ENCODE results near the gene SERPINB1.
"Not testable (repeated sequence)": the region's sequence is repeated elsewhere in the genome, so short reads cannot be mapped to it uniquely, and the experiment has no call there.

SERPINB1 gene

DNA sequence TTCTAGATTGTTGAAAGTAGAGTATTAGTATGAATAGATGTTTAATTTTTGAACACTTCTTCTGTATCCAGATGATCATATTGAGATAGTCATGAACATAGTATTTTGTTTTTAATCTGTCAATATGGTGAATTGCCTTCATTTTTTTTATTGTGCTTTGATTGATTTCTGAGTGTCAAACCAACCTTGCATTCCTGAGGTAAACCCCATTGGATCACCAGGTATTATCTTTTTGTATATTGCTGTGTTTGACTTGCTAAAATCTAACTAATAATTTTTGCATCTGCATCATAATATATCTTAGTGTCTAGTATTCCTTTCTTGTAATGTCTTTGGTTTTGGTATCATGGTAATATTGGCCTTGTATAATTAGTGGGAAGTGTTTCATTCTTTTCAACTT, 25.5 kb downstream of the SERPINB1 start:
- DNase-seq (ENCODE audit: low read depth): no peak

- no peak for DNase-seq (ENCODE audit: low read depth)
These were observed 29.0 kb downstream of the SERPINB1 start for GRCh38 chr6:2812695-2813094.

DNA sequence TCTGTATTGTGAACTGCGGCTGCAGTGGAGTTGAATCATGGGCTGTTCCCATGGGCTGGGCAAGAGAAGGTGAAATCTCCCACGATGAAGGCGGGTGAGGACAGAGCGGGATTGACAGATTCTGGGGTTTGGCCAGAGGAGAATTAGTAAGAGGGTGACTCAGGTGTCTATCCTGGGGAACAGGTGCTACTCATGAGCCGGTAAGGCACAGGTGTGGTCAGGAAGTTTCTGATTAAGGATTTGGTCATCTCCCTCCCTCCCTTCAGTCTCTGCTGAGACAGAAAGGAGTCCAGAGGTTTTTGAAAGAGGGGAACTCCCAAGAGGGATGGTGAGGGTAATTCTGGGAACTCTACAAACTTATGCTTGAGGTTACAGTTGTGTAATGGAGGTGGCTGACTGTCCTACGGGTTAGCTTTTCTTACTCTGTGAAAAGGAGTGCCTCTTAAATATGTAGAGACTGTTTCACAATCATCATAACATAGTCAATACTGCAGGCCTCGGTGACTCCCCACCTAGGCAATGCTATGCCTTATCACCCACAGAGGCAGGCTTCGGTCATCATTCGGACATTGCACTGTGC, 31.5 kb downstream of the SERPINB1 start:
- no peak for DNase-seq (ENCODE audit: low read depth)

GRCh38 chr6:2809015-2809414, 32.6 kb downstream of the SERPINB1 start:
- DNase-seq (ENCODE audit: low read depth): no peak

GRCh38 chr6:2807342-2808090, 34.1 kb downstream of the SERPINB1 start:
- no peak for DNase-seq (ENCODE audit: low read depth)

GRCh38 chr6:2806644-2807043, 35.0 kb downstream of the SERPINB1 start:
- DNase-seq (ENCODE audit: low read depth): no peak

- no peak for DNase-seq (ENCODE audit: low read depth)
These were observed 36.6 kb downstream of the SERPINB1 start for GRCh38 chr6:2805031-2805430.

- DNase-seq (ENCODE audit: low read depth): no peak
These were observed 37.1 kb downstream of the SERPINB1 start for GRCh38 chr6:2804516-2804915.

DNA sequence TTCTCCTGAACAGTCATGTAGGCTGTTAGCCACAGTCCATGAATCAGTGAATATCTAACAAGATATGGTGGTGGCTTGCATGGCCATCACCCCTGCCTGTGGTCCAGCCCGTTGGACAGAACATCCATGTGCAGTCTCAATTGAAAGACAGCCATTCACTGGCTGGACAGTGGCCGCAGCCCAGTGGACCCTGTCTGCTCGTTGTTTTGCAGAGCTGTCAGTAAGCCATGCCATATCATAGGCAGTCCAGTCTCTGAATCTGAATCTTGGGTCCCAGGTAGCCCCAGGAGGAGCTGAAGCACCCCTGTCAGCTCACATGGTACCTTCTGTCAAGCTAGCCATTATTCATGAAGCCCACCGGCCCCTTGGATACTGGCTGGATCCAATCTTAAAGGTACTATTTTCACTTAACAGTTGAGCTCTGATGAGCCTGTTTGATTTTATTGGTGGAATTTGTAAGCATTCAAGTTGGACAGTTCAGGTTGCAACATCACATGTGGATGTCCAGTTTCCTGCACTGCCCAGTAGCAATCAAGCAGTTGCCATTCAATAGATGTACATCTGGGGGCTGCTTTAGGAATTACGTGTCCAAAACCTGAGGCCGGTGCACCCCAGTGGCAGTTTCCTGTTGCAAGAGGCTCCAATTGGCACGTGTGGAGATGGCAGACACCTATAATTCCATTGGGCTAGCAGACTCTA, 37.8 kb downstream of the SERPINB1 start:
- no peak for DNase-seq (ENCODE audit: low read depth)

DNA sequence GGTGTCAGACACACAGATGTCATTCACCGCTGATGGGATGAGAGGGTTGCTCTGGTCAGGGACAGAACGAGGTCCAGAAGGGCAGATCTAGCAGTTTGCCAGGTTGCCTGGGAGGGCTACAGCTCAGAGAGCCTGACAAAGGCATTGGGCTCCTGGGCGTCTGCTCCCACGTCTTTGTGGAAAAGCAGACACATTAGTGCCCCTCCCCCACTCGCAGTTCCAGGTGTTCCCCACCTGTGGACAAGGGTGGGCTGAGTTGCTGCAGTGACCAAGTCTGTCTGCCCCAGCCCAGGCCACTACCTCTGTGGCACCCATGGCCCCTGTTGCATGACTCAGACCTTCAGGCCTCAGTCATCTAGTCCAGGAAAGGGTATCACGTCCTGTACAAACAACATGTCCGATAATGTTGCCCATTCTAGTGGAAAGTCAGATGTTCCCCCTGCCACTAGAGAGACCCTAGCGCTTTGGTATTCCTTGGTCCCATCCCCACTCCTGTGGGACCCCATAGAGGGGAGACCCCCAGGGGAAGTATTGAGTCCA, 39.1 kb downstream of the SERPINB1 start:
- DNase-seq (ENCODE audit: low read depth): no peak

GRCh38 chr6:2801687-2802086, 40.0 kb downstream of the SERPINB1 start:
- DNase-seq (ENCODE audit: low read depth): not testable (repeated sequence)

DNA sequence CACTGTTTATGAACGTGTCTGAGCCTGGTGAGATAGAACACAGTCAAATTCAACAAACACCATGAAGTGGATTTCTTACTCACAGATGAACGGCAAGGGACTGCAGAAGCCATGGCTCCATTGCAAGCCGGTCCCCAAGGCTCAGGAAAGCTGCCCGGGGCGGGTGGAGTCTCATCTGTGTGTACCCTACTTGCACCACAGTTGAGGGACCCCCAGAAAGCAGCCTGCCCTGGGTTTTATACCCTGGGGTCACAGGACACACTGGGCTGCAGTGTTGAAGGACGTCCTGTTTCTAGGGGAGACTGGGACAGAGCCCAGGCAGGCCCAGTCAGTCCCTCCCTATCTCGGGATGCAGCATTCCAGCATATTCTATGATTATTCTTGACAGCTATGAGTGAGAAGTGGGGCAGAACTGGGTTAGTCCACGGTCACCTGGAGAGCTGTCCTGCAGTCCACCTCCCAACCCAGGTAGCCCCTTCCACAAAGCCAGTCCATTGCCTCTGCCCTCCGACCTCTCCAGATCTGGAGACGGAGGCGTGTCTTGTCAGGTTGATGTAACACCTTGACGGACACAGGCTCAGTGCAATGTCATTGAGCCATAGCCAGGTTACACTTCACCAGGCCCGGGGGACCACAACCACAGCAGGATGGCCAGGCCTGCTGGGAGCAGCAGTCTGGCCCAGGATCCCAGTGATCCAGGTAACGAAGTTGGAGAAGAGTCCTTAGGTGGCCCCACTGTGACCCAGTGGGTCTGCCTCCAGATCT, 40.9 kb downstream of the SERPINB1 start:
- DNase-seq (ENCODE audit: low read depth): no peak

DNA sequence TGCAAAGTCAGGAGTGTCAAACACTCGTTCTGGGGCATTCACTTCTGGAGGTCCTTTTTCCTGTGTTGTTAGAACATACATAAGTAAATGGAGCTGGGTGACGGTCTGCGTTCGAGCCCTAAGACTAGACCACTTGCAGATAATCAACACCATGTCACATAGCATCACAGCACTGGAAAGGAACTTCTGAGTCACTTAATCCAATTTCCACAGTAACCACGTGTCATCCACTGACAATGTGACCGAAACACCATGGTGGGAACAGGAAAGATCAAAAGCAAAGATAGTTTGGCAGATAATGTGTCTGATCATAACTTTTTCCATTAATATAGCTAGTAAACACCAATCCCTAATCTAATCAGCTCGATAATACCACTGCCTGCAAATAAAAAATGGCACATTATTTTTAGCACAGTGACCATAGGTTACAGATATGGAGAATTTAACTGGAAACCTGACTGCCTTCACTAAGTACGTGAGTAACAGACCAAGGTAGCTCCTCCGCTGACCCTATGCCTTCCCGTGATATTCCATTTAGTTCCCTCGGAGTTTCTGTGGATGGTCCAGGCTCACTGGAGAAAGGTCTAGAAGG, 41.6 kb downstream of the SERPINB1 start:
- no peak for DNase-seq (ENCODE audit: low read depth)

- DNase-seq (ENCODE audit: low read depth): no peak
These were observed 43.0 kb downstream of the SERPINB1 start for GRCh38 chr6:2798586-2799134.

DNA sequence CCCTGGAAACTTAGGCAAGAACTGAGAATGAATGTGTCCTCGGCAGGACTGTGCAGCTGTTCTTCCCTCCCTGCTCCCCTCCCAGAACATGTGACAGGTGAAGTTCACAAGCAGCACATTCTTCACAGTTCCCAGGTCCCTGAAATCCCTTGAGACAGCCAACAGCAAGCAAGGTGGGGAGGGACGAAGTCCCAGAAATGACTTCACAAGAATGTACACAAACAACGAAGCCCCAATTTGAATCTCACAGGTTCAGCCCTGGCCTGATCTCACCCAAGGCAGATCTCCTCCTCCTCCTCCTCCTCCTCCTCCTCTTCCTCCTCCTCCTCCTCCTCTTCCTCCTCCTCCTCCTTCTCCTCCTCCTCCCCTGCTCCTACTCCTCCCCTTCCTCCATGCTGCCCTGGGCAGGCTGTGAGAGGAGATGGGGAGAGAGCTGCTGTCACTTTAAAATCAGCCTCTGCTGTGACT, 44.1 kb downstream of the SERPINB1 start:
- no peak for DNase-seq (ENCODE audit: low read depth)

GRCh38 chr6:2796861-2797260, 44.8 kb downstream of the SERPINB1 start:
- DNase-seq (ENCODE audit: low read depth): no peak

GRCh38 chr6:2795956-2796355, 45.7 kb downstream of the SERPINB1 start:
- DNase-seq (ENCODE audit: low read depth): no peak

- DNase-seq (ENCODE audit: low read depth): no peak
These were observed 46.5 kb downstream of the SERPINB1 start for GRCh38 chr6:2795162-2795561.

GRCh38 chr6:2794171-2794730, 47.4 kb downstream of the SERPINB1 start:
- no peak for DNase-seq (ENCODE audit: low read depth)

DNA sequence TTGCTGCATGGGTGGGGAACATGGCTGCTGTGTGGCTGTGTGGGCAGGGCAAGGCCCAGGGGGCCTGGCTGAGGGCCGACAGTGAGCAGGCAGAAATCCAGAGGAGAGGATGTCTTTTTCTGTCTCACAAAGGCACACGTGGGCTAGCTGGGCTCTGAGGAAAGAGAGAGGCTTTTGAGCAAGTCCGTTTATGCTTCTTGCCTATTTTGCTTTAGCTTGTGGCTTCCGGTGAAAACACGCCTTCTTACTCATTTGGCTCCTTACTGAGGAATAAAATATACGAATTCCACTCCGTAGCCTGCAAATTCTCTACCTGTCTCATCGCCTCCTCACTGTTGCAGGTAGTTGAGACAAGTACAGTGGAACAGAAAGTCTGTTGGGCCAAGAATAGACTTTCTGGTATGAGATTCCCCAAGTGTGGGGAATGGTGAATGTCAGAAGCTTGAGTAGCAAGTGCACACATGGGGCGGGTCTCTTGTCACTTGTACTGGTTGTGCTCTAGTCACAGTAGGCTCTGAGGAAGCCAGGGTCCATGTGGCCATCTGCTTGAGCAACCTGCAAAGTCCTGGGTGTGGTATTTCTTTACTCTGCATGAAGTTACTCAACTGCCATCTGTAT, 48.0 kb downstream of the SERPINB1 start:
- DNase-seq (ENCODE audit: low read depth): no peak

All from GM04504 (cell line).